GM04503 (cell line): ENCODE measurements around the gene C11orf98.
"Not testable (repeated sequence)": the region's sequence is repeated elsewhere in the genome, so short reads cannot be mapped to it uniquely, and the experiment has no call there.

ENCODE experiments used
- DNase-seq: peaks from one replicate; pipeline ENCODE4 v3.0.0-alpha.2; 2012; ENCODE audit warnings: low read depth

C11orf98 gene

DNA sequence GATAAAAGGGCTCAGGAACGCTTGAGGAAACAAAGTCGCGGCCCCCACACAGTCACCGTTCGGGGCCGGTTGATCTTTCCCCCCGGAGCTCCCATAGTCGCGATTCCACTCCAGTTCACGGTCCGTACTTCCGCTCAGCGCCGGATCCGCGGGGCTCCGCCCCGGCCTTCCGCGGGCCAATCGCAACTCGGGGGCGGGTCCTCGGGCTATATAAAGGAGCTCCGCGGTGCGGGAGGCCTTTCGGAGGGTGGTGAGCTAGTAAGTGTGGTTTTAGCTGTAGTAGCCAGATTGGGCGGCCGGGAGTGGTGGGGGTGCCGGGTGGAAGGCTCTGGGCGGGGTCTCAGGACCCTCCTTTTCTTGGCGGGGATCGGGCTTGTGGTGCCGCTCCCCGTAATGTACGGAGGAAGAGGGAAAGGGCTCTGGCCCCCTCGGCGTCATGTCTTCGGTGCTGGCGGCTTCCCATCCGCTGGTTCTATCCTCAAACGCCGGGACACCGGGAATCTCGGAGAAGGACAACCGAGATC lies at the start of gene C11orf98, which contains the start of gene CSKMT:
Gene C11orf98 (minus strand): TSS at position 136 of the 524 bp plus-strand sequence. CDS start 41 bp downstream, at position 95.
Gene CSKMT (plus strand): TSS at position 238 of the 524 bp plus-strand sequence. CDS start 568 bp downstream, outside the sequence.
- DNase-seq = peak; percentile 65

GRCh38 chr11:62713343-62713742 lies 48.3 kb upstream of the C11orf98 start:
- DNase-seq = no peak

GRCh38 chr11:62712861-62713260 lies 47.9 kb upstream of the C11orf98 start:
- no peak for DNase-seq

GRCh38 chr11:62712276-62712812 lies 47.3 kb upstream of the C11orf98 start:
- no peak for DNase-seq

DNA sequence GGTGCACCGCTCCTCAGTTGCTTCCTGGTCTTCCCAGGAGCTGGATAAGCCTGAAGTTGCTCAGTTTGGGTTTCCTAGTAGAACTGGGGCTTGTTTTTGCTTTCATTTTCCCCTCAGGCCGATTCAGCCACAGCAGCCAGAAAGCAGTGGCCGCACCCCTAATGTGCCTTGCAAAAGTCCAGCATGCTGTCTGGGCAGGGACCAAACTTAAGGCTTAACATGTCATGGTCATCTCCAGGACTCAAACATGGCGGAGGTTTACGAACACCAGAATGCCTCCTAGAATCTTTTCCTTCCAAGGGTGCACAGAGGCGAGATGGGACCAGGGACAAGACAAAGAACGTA lies 45.0 kb upstream of the C11orf98 start:
- no peak for DNase-seq

GRCh38 chr11:62709247-62710000 lies 44.4 kb upstream of the C11orf98 start:
- DNase-seq = peak; percentile 84

GRCh38 chr11:62708793-62709192 lies 43.8 kb upstream of the C11orf98 start:
- DNase-seq = no peak

DNA sequence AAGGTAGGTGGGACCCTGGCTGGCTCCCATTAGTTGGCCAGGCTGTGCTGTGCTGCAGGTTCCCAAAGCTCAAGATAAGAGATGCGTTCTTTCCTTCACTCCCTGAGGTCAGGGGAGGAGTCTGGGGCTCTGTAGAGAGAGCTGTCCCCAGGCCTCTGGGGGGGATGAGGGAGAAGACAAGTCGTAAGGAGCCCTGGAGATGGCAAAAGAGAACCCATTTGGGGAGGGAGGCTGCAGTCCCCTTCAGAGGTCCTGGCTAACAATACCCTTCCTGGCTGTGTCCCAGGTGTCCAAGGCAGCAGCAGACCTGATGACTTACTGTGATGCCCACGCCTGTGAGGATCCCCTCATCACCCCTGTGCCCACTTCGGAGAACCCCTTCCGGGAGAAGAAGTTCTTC lies 43.4 kb upstream of the C11orf98 start:
- DNase-seq = no peak

GRCh38 chr11:62707277-62707861 lies 42.4 kb upstream of the C11orf98 start, which contains the start of the genes BSCL2 and GNG3:
TSS of gene BSCL2 (minus strand) at chr11:62707424. CDS start at chr11:62707195, 229 bp downstream.
TSS of gene GNG3 (plus strand) at chr11:62707676. CDS start at chr11:62708296, 620 bp downstream.
- DNase-seq = no peak

DNA sequence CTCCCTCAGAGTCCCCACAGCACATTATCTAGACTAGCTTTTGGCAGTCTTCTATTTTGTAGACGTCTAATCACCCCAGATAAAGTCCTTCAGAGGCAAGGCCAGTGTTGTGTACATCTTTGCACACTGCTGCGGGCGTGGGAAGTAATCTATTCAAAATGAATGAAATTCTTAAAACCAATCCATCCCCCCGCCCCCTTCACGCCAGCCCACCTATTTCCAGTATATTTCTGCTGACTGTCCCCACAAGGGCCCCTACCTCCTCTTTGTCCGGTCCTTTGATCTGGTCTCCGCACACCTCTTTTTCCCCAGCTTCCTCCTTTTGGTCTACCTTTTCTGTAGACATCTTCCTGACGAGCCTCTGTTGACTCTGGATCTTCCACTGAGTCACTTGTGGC lies 41.8 kb upstream of the C11orf98 start:
- no peak for DNase-seq

DNA sequence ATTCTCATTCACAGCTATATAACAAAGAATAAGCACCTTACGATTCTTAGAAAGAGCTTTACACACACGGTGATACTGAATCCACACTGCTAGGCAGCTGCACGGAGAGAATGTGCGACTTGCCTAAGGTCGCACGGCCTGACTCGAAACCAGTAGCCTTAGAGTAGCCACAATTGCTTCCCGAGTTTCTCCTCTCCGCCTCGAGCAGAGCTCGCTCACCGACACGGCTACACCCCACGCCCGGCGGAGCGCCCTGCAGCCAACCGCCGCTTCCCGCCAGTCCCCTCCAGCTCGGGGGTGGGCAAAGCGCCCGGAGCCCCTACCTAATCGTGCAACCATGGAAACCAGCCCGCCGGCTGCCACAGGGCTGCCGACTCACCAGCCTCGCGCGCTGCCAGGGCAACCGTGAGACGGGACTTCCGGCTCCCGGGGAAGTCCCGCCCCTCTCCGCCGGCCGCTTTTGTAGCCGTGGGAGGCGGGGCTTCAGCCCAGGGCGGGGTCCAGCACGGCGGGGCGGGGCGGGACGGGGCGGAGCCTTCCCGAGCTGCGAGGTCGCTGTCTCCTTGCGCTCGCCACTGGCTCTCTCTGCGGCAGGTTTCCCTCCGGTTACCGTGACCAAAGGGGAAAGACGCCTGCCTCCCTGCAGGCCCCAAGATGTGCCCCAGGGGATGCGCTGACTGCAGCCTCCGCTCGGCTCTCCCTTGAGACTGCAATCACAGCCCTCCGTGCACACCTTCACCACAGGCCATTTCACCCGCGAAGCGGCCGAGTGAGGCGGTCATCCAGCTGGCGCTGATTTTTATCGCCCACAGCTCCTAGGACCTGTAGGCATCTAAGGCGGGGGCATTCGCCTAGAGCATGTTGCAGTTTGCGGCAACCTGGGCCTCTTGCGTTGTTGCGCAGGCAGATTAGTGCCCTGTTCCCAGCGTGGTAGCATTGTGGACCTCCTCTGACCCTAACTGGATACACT lies 41.2 kb upstream of the C11orf98 start:
- DNase-seq = no peak

DNA sequence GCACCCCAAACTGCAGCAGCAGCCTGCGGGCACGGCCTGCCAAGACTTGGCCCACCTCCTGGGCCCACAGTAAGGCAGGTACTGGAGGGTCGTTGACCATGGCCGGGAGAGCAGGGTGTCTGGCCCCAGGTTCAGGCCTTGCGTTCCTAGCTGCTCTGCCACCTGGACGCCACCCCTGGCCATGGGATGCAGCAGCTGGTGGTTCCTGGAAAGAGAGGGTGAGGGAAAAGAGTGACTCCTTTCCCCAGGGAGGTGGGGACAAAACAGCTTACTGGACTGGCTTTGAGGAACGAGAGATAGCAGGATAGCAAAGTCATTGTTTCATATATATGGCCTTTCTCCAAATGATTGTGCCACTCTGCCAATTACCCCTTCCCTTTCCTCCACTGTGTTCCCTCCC lies 40.4 kb upstream of the C11orf98 start:
- no peak for DNase-seq

DNA sequence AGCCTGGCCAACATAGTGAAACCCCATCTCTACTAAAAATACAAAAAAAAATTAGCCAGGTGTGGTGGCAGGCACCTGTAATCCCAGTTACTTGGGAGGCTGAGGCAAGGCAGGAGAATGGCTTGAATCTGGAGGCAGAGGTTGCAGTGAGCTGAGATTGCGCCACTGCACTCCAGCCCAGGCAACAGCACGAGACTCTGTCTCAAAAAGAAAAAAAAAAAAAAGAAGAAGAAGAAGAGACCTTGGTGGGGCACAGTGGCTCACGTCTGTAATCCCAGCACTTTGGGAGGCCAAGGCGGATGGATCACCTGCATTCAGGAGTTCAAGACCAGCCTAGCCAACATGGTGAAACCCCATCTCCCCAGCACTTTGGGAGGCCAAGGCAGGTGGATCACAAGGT lies 38.9 kb upstream of the C11orf98 start:
- DNase-seq = not testable (repeated sequence)

DNA sequence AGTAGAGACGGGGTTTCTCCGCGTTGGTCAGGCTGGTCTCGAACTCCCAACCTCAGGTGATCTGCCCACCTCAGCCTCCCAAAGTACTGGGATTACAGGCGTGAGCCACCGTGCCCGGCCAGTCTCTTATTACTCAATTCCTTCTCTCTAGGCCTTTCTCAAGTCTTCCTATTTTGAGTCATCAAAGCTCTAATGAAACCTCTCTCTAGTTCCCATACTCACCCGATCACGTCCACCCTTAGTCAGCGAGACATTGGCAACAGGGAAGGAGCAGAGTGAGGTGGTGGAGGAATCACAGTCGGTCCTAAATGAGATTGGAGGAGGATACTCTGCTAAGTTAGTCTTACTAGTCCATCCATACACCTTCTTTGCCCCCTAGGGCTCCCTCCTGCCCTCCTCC lies 37.2 kb upstream of the C11orf98 start:
- no peak for DNase-seq

- no peak for DNase-seq
Measured at GRCh38 chr11:62694455-62695167, 29.6 kb upstream of the C11orf98 start.

DNA sequence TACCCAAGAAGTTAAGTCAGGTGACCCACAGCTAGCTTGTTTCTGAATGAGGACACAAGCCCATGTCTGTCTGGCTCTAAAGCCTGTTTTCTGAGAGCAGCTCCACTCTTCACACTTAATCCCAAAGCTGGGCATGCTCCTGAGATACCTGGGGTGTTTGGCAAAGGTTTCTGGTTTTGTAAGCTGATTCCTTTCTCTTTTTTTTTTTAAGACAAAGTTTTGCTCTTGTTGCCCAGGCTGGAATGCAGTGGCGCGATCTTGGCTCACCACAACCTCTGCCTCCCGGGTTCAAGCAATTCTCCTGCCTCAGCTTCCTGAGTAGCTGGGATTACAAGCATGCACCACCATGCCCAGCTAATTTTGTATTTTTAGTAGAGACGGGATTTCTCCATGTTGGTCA lies 28.6 kb upstream of the C11orf98 start:
- not testable (repeated sequence) for DNase-seq

DNA sequence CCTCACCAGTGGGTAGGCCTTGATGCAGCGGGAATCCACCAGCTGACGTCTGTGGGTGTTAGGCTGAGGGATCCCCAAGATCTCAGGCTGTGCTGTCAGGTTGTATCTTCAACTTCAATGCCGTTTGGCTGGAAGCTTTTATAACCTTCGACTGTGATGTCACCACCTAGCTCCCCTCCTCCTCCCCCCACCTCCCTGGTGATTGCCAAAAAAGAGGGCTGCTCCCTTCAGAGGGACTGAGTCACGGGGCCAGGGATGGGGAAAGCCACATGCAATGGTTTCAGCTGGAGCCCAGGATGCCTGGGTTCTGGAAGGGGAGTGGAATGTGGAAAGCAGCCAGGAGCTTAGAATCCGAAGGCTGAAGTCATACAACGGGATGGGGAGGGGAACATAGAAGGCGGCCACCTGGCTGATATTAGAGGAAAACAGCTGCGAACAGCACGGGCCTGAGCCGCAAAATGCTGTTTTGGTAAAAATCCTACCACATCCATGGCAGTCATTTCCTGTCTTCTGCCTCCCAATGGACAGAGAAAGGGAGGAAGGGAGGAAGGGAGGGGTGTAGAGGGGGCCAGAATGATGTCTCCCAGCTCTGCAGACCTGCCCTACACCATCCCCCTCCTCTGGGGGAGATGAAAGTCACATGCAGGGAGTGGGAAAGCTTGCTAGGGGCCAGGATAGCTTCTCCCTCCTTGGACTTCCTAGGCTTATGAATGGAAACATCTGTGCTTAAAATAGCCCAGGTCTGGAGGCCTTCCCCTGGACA lies 24.6 kb upstream of the C11orf98 start, which contains the start of gene LRRN4CL:
Gene LRRN4CL (minus strand): TSS at position 110 of the 763 bp plus-strand sequence. CDS start 1,022 bp downstream, outside the sequence.
- DNase-seq = peak; percentile 94

DNA sequence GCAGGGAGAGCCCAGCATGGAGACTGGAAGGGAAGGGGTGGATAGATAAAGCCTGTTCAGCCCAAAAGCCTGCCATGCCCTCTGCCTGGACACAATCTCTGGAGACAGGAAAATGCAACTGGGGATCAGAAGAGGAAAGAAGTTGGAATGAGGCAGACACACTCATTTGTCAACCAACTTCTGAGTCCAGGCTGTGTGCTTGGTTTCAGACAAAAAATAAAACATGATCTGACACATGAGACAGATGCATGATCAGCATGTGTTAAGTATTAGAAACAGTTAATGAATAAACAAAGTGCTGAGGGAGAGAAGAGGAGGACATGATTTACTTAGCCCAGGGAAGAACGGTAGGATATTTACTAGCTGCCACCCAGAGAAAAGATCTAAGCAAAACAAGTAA lies 23.5 kb upstream of the C11orf98 start:
- DNase-seq = no peak

DNA sequence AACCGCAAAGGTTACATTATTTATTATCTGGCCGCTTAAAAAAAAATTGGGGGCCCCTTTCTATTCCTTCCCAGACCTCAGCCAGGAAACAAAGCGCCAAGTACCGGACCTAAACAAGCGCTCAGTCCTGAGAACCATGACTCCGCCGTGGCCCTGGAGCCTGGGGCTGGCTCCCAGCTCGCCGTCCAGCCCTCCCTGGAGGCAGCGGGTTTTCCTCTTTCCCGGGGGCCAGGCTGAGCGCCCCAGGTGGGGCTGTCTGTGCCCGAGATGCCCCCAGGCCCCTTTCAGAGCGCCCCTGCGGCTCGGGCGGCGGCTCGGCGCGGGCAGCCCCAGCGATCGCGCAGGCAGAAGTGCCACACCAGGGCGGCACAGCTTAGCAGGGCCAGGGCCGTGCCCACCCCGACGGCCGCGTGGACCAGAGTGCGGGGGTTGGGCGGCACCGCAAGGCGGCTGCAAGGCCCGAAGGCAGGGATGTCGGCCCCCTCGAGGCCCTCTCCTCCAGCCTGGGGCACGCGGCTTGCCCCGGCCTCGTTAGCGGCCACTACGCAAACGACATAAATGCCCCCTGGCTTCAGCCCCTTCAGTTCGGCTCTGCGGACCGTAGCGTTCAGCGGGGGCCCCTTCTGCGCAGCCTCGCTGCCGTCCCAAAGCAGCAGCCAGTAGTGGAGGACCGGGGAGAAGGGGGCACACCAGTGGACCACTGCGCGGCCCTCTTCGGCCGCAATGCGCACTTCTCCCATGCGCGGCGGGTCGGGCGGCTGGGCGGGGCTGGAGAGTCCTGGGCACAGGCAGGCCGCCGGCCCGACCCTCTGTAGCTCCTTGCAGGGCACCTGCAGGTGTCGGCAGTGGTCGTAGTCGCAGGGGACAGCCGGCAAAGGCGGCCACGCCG lies 22.7 kb upstream of the C11orf98 start:
- no peak for DNase-seq
